Left ventricle myocardium inferior (tissue), 1 donor: ENCODE measurements around the gene AADAT. TPM values are rescaled to one million over a fixed set of nuclear protein-coding genes. Genes with fewer than 3 reads are reported as not detected.

ENCODE experiments used
- DNase-seq: peaks from one replicate; pipeline ENCODE4 v3.0.0-alpha.2; 2020
- H3K27ac ChIP-seq: fragments of 200-600 bp; replicated peaks from 2 replicates; pipeline ENCODE4 v1.8.0; 2021
- H3K27me3 ChIP-seq: fragments of 200-600 bp; 2 replicates; pipeline ENCODE4 v1.8.0; 2021; ENCODE audit warnings: low read depth
- H3K36me3 ChIP-seq: fragments of 200-600 bp; 2 replicates; pipeline ENCODE4 v1.8.0; 2021
- H3K4me1 ChIP-seq: fragments of 200-600 bp; 2 replicates; pipeline ENCODE4 v1.8.0; 2021
- H3K4me3 ChIP-seq: fragments of 200-600 bp; 2 replicates; pipeline ENCODE4 v1.8.0; 2021; ENCODE audit warnings: mild to moderate bottlenecking, moderate library complexity
- H3K9me3 ChIP-seq: fragments of 200-600 bp; replicated peaks from 2 replicates; pipeline ENCODE4 v1.8.0; 2021
- CTCF ChIP-seq: fragments of 200-600 bp; IDR thresholded peaks from 2 replicates; pipeline ENCODE4 v1.8.0; 2021; ENCODE audit warnings: antibody characterized with exemption, mild to moderate bottlenecking, borderline replicate concordance
- intact Hi-C: fragments of 100-400 bp; cut with micrococcal nuclease; formaldehyde crosslinking; loops from one replicate; pipeline ENCODE4 v1.11.0; 2022
- total RNA-seq: library from RNA; stranded (reverse); fragmentation: NEBNext Ultra II Directional; extraction: Animal tissue kit (Norgen Biotek cat#: 25700); gene quantifications from one replicate; pipeline ENCODE4 v1.2.1, GENCODE V29; 2021
- donor health status: DM: no; HTN: yes; CAD: no; lungs with severe emphysema.

Gene AADAT
- total RNA-seq, 1 donor from 2014 or later, result 2.2 TPM

- Histone ChIP-seq H3K36me3 (no peaks in the 10 kb centered on the region), H3K4me1 (peaks cover 21% of the 10 kb centered on the region), H3K27me3 (no peaks in the 10 kb centered on the region), H3K4me3 (peak overlapping the region; percentile 99), H3K9me3 (no peaks in the 10 kb centered on the region), H3K27ac (peak overlapping the region; percentile 93)
- intact Hi-C loops, result loop anchor here (10.0 kb wide), 1 partner anchor 411 kb away; the partner anchor contains the start of gene NEK1
- no peak for DNase-seq
- no peak for TF ChIP-seq CTCF
Measured at GRCh38 chr4:170025523-170026252, 64.1 kb downstream of the AADAT start.

GRCh38 chr4:170022211-170022610, 67.5 kb downstream of the AADAT start:
- Histone ChIP-seq H3K27ac (no peak overlapping the region), H3K36me3 (no peaks in the 10 kb centered on the region), H3K4me3 (no peak overlapping the region), H3K9me3 (no peaks in the 10 kb centered on the region), H3K27me3 (no peaks in the 10 kb centered on the region), H3K4me1 (peaks cover 14% of the 10 kb centered on the region)
- DNase-seq, result no peak
- intact Hi-C loops, result loop anchor here (10.0 kb wide), 1 partner anchor 407 kb away; the partner anchor contains the start of gene NEK1
- TF ChIP-seq CTCF, result no peak

DNA sequence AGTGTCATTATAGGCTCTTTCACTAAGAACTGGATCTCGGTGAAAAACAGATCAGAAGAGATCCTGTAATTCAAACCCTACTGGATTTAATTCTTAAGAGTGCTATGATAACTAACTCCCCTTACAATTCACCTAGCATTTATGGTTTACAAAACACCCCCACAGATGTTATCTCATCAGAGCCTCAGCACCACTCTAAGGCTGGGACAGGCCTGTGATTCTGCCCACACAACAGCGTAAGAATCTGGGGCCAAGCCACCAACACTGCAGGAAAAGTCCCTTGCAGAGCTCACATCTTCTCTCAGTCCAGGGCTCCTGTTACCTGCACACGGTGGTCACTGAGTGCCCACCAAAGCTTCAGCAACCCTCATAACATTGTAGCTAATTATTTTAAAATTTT, 72.5 kb downstream of the AADAT start:
- Histone ChIP-seq H3K4me1 (no peaks in the 10 kb centered on the region), H3K27ac (no peak overlapping the region), H3K4me3 (no peak overlapping the region), H3K27me3 (no peaks in the 10 kb centered on the region), H3K36me3 (no peaks in the 10 kb centered on the region), H3K9me3 (no peaks in the 10 kb centered on the region)
- intact Hi-C loops, result no loop called here
- no peak for DNase-seq
- no peak for TF ChIP-seq CTCF

DNA sequence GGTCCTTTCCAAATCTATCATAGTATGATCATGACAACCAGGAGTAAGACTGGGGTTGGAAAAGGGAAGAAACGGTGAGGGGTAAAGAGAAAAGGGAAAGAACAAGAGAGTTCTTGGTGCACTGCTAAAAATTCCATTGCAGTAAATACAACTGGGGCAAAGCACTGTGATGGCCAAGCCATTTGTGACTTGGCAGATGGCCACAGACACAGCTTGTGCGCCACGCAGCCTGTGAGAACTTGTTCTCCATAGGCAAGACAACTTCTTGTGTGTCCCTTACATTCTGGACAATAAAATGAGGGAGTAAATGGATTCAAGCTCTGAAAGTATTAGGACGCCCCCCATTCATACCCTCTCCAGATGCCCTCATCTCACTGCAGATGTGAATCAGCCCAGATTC, 74.5 kb downstream of the AADAT start:
- intact Hi-C loops, result no loop called here
- no peak for TF ChIP-seq CTCF
- Histone ChIP-seq H3K27me3 (no peaks in the 10 kb centered on the region), H3K27ac (no peak overlapping the region), H3K4me3 (no peak overlapping the region), H3K4me1 (no peaks in the 10 kb centered on the region), H3K9me3 (no peaks in the 10 kb centered on the region), H3K36me3 (no peaks in the 10 kb centered on the region)
- DNase-seq, result no peak

GRCh38 chr4:170014359-170015011, 75.3 kb downstream of the AADAT start:
- H3K27me3 ChIP-seq, result no peaks in the 10 kb centered on the region
- H3K4me3 ChIP-seq, result no peak overlapping the region
- no peaks in the 10 kb centered on the region for H3K4me1 ChIP-seq
- no peak for TF ChIP-seq CTCF
- H3K9me3 ChIP-seq, result no peaks in the 10 kb centered on the region
- H3K27ac ChIP-seq, result no peak overlapping the region
- H3K36me3 ChIP-seq, result no peaks in the 10 kb centered on the region
- DNase-seq, result no peak
- intact Hi-C loops, result no loop called here
